ENCODE data around the gene CAMTA1.

CAMTA1 gene

GRCh38 chr1:6982860-6983259 lies 197.6 kb downstream of the CAMTA1 start:
- no peak for DNase-seq (ENCODE audit: low read depth)
- H3K4me3 ChIP-seq (ENCODE audit: low read depth, low read length): no peak overlapping the region
- TF ChIP-seq, protein P1, sequence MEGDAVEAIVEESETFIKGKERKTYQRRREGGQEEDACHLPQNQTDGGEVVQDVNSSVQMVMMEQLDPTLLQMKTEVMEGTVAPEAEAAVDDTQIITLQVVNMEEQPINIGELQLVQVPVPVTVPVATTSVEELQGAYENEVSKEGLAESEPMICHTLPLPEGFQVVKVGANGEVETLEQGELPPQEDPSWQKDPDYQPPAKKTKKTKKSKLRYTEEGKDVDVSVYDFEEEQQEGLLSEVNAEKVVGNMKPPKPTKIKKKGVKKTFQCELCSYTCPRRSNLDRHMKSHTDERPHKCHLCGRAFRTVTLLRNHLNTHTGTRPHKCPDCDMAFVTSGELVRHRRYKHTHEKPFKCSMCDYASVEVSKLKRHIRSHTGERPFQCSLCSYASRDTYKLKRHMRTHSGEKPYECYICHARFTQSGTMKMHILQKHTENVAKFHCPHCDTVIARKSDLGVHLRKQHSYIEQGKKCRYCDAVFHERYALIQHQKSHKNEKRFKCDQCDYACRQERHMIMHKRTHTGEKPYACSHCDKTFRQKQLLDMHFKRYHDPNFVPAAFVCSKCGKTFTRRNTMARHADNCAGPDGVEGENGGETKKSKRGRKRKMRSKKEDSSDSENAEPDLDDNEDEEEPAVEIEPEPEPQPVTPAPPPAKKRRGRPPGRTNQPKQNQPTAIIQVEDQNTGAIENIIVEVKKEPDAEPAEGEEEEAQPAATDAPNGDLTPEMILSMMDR (IDR thresholded peaks at IDR 0.05; ENCODE audit: insufficient read depth, low read depth, low read length, missing control alignments): no peak

GRCh38 chr1:6984536-6984935 lies 199.3 kb downstream of the CAMTA1 start:
- no peak overlapping the region for H3K4me3 ChIP-seq (ENCODE audit: low read depth, low read length)
- TF ChIP-seq, protein P1 (IDR thresholded peaks at IDR 0.05; ENCODE audit: insufficient read depth, low read depth, low read length, missing control alignments): no peak
- DNase-seq (ENCODE audit: low read depth): no peak

GRCh38 chr1:6984986-6985385 lies 199.7 kb downstream of the CAMTA1 start:
- DNase-seq (ENCODE audit: low read depth): no peak
- TF ChIP-seq, protein P1 (IDR thresholded peaks at IDR 0.05; ENCODE audit: insufficient read depth, low read depth, low read length, missing control alignments): no peak
- H3K4me3 ChIP-seq (ENCODE audit: low read depth, low read length): no peak overlapping the region

- TF ChIP-seq, protein P1 (IDR thresholded peaks at IDR 0.05; ENCODE audit: insufficient read depth, low read depth, low read length, missing control alignments): no peak
- no peak overlapping the region for H3K4me3 ChIP-seq (ENCODE audit: low read depth, low read length)
- no peak for DNase-seq (ENCODE audit: low read depth)
These were observed 200.5 kb downstream of the CAMTA1 start for GRCh38 chr1:6985549-6986276.

- no peak for DNase-seq (ENCODE audit: low read depth)
- H3K4me3 ChIP-seq (ENCODE audit: low read depth, low read length): no peak overlapping the region
- TF ChIP-seq, protein P1 (IDR thresholded peaks at IDR 0.05; ENCODE audit: insufficient read depth, low read depth, low read length, missing control alignments): no peak
These were observed 201.0 kb downstream of the CAMTA1 start for GRCh38 chr1:6986281-6986680.

DNA sequence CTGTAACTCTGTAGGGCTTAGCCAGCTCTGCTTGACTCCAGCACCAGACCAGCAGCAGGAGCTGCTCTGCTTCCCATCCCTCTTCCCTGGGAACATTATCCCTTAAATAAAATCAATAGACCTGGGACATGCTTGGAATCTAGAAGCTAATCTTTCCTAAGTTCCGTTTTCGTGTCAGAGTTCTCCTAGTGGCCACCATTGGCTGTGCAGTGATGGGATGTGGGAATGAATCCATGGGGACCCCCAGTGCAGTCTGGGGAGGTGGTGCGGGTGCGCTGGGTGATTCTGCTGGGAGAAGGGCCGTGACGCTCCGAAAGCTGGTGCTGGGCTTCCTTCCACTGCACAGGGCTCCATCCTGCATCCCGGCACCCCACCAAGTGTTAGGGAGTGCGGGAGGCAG lies 202.7 kb downstream of the CAMTA1 start:
- TF ChIP-seq, protein P1 (IDR thresholded peaks at IDR 0.05; ENCODE audit: insufficient read depth, low read depth, low read length, missing control alignments): no peak
- DNase-seq (ENCODE audit: low read depth): no peak

DNA sequence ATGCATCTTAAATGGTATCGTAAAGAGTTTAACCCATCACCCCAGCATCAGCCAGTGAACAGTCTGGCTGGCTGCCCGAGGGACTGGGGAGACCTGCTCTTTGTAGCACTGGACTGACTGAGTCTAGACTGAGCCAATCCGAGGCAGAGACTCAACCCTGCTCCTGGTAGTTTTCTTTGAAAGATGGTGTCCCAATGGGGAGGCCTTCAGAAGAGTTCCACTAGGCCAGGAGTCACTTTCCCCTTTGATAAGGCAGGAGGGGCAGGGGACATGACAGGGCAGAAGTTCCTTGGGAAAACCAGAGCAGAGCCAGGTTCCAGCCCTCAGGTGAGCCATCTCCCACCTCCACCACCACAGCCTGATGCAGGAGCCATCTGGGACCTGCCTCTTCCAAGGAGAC lies 203.5 kb downstream of the CAMTA1 start:
- no peak for DNase-seq (ENCODE audit: low read depth)
- H3K4me3 ChIP-seq (ENCODE audit: low read depth, low read length): no peak overlapping the region
- TF ChIP-seq, protein P1 (IDR thresholded peaks at IDR 0.05; ENCODE audit: insufficient read depth, low read depth, low read length, missing control alignments): no peak

More for the DNA sequence above, 202.7 kb downstream of the CAMTA1 start:
- H3K4me3 ChIP-seq (ENCODE audit: low read depth, low read length): no peak overlapping the region

Data from GM12865 (cell line).